A204.1 (cell line): ENCODE results near the gene ANXA11.
"Not testable (repeated sequence)": the region's sequence is repeated elsewhere in the genome, so short reads cannot be mapped to it uniquely, and the experiment has no call there.

Source experiments
- FAIRE-seq: peaks from 2 replicates; lab custom pipeline; 2012; peaks lifted over from hg19 to GRCh38; lab: Jason Lieb, UNC

The ANXA11 gene

DNA sequence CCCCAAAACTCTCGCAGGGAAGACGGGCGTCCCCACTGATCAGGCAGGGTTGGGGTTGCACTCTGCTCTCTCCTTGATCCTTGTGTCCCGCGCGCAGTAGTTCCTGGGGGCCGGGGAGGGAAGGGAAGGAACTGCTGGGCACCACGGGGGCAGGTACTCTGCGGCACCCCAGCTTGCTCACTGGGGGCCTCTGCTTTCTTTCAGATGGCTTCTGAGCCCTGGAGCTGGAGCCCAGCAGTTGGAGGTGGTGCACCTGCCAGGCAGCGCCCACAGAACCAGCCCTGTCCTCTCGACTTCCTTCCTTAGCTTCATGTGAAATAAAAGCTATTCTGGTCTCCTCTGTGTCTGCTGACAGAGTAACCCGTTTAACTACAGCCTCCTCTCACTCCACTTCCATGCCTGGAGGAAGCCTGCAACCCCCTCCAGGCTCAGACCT, 60.6 kb downstream of the ANXA11 start:
- FAIRE-seq: no peak

DNA sequence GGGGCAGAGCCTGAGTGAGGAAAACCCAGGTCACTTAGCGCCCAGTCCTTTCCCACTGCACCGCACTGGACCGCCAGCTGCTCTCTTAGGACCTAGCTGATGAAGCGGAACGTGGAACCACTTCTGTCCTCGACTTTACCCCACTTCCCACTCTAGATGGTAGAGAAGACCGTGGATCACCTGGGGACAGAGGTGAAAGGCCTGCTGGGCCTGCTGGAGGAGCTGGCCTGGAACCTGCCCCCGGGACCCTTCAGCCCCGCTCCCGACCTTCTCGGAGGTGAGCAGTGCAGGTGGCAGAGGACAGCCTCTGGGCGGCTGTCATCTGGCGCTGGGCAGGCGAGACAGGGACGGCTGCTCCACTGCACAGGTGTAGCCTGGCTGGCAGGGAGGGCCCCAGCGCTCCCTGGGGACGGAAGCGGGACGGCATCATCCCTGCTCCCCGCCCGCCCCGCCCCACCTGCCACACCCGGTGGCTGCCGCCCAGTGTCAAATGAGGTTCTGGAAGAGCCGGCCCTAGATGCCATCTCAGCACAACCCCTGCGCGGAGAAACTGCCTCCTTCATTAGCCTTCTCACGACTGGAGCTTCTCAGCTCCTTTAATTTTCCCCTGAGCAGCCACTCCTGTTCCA, 61.2 kb downstream of the ANXA11 start:
- FAIRE-seq: no peak

DNA sequence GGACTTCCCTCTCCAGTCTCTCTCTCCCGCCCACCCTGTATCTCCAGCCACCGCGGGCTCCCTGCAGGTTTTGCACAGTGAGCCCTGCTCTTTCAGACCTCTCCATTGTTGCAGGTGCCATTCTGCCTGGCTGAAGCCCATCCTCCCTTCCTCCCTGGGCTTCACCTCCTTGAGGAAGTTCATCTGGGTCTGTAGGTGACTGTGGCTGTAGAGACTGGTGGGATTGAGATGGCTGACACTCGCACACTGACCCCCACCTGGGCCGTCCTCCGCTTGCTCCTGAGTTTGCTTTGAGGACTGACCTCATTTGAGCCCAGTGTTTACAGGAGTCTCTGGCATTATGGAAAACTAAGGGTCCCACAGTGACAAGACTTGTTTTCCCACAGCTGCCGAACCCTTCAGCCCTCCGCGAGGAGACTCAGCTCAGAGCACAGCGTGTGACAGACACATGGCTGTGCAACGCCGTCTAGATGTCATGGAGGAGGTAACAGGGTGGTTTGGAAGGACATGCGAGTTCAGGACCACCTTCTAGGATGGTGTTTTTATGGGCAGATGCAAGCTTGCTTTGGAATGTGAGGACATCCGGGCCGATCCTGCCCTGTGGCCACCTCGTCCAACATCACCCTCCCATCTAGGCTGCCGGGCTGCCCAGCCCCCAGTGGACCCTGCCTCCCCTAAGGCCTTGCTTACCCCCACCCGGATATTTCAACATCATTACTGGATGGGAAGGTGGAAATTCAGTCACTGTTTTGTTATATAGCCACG, 63.5 kb downstream of the ANXA11 start:
- no peak for FAIRE-seq

DNA sequence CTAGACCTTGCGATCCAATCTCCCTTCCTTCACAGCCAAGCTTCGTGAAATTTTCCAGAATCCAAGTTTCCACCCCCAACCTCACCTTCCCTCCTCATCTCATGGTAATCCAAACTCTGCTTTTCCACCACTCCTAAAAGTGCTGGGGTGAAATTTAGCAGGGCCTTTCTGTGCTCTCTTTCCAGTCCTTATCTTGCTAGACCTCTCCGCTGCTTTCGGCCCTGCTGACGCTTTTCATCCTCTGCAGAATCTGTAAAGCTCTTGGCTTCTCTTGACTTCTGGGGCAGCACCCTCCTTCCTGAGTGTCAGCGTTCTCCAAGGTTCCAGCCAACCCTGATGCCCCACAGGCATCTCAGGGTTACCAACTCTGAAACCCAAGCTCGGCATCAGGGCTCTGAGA, 65.1 kb downstream of the ANXA11 start:
- FAIRE-seq: no peak

DNA sequence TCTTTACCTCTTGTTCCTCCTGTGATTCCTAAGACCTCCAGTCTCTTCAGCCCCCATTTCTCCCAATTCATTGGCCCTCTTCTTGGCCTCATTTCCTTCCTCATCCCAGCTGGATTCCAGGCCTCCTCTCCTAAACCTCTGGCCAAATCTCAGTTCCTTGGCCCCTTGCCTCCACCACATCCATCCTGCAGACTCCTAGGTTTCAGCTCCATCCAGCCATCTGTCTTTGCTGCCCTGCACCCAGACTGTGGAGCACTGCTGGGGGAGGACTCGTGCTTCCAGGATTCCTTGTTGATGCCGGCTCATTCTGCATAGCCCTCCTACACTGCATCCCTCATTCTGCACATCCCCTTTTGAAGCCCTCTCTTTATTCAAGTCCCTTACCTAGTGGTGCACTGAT, 66.1 kb downstream of the ANXA11 start:
- FAIRE-seq: no peak

DNA sequence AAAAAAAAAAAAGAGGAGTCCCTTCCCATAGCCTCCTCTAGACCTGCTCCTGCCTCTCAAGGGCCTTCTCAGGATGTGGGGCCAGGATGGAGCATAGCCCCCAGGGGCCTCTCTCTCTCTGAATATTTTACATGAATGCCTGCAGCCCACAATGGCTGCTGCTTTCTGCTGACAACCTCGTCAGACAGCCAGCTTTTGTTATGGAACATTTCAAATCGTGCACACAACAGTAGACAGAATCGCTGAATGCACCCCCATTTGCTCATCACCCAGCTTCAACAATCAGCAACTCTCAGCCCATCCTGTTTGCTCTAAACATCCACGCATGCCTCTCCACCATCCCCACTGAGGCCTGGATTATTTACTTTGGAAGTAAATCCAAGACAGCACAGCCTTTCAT, 67.4 kb downstream of the ANXA11 start:
- FAIRE-seq: no peak

DNA sequence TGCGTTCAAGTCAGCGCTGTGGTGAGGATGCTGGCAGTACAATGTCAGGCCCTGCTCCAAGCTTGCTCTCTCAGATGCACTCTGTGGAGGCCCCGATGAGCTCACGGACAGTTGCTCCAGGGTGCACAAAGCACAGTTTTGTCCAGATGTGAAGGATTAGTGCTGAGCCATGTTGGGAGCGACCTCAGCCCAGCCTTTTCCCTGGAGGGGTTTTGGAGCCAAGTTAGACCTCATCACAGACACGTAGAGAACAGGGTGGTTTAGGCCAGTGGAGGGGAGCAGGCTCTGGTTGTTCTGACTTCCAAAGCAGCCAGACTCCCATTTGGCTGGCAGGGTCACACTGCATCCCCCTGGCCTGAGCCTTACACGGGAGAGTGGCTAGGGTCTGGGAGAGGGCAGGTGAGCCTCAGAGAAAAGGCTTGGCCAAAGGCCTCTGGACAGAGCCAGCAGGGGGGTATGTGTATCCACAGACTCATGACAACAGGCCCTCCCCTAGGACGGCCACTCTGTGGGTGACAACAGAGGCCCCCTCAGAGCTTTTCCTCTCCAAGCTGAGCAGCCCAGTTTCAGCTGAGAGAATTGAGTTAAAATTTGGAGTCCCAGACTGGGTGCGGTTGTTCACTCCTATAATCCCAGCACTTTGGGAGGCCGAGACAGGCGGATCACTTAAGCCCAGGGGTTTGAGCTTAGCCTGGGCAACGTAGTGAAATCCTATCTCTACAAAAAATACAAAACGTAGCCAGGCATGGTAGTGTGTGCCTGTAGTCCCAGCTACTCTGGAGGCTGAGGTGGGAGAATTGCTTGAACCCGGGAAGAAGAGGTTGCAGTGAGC, 68.1 kb downstream of the ANXA11 start:
- FAIRE-seq: no peak

DNA sequence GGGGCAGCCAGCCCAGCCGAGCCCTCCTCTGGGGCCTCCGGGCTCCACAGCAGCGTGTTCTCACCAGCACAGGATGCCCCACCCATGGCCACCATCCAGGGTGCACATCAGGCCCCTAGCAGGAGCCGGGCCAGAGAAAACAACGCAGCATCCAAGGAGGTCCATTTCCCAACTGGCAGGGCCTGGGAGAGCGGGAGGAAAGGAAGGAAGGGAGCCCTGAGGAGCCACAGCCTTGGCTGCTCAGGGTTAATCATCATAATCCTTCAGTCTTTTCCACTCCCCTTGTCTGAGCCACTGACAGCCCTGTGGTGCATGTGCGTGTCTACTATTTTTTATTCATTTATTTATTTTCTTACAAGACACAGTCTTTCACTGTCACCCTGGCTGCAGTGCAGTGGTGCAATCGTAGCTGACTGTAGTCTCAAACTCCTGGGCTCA, 69.2 kb downstream of the ANXA11 start:
- no peak for FAIRE-seq

DNA sequence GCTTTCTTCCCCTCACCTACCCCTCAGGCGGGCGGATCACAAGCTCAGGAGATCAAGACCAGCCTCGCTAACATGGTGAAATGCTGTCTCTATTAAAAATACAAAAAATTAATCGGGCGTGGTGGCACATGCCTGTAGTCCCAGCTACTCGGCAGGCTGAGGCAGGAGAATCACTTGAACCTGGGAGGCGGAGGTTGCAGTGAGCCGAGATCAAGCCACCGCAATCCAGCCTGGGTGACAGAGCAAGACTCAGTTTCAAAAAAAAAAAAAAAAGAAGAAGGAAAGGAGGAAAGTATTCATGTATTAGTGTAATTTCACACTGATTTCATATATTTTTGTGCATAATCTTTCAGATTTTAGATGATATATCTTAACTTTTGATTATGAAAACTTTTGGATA, 71.7 kb downstream of the ANXA11 start:
- not testable (repeated sequence) for FAIRE-seq

DNA sequence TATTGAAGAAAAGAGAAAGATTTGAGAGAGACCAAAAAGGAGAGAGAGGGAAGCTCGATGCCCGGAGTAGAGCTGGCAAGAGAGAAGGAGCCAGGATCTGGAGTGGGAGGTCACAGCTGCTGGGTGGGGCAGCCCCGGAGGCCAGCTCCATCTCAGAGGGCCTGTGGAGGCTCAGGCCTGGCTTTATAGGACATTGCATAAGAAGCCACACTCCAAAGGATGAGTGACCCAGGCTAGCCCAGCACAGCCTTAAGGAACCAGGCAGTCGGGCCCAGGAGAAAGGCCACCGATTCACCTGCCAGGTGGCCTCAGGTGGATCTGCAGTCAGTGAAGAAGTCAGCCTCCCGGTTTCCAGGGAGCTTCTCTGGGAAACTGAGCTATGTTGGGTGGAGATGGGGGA, 72.1 kb downstream of the ANXA11 start:
- no peak for FAIRE-seq

DNA sequence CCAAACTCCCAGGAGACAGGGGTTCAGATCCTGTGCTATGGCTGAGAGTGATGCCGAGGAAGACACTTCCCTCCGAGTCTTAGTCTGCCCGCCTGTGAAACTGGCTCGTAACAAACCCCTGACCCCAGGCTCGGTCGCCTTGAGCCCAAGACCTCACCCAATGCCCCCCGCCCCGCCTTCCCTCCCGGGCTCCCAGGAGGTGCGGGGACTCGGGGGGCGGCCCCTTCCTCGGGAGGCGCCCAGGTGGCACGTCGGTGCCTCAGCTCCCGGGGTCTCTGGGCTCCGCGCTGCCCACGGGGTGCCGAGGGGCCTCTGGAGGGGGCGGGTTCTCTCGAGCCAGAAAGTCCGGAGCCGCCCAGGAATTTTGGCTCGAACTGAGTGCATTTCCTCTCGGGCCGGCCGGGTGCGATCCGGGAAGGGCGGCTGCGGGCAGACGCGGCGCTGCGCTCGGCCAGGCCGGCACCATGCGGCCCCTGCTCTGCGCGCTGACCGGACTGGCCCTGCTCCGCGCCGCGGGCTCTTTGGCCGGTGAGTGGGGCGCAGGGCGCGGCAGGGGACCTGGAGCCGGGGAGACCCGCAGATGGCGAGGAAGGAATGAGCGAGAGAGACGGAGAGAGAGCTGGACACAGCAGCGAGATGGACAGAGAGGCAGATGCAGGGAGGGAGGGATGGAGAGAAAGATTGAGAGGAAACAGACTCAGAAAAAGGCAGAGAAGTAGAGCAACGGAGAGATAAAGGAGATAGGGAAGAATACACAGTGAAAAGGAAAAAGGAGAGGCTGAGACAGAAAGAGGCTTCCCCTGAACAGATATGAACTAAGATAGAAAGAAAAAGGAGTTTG, 72.8 kb downstream of the ANXA11 start, which contains the start of gene PLAC9:
TSS of gene PLAC9 (plus strand) at position 432 of the 841 bp plus-strand sequence. CDS start at position 465, 33 bp downstream.
- no peak for FAIRE-seq

DNA sequence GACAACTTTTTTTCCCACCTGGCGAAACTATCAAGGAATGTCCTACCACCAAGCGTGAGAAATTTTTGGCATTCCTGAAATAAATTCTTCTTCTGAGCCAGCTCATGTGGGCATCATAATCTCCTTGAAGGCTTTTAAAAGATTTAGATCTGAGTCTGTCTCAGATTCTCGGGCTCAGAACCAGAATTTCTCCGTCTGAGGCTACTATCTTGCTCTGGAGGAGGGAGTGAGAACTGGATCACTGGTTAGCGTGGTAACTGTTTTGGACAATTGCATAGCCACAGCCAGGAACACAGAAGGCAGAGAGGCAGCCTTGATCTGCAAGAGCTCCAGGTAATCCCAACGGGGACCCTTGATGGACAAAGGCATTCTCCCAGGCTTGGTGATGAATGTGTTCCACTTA, 73.8 kb downstream of the ANXA11 start:
- FAIRE-seq: no peak

DNA sequence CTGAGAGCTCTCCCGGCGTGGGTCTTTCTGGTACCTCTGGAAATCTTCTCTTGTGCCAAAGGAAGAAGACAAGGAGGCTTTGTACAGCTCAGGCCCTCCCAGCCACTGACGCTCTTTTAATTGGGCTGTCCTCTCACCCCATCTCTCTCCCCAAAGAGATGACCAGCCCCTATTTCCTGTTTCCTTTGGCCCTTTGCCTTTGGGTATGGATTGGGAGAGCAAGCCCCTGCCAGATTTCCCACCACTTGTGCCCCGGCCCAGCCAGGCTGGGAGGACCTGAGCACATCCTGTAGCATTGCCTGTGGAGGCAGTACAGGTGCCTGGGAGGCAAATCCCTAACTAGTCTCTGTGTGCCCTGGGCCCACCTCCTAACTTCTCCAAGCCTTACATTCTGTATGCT, 78.5 kb downstream of the ANXA11 start:
- no peak for FAIRE-seq

DNA sequence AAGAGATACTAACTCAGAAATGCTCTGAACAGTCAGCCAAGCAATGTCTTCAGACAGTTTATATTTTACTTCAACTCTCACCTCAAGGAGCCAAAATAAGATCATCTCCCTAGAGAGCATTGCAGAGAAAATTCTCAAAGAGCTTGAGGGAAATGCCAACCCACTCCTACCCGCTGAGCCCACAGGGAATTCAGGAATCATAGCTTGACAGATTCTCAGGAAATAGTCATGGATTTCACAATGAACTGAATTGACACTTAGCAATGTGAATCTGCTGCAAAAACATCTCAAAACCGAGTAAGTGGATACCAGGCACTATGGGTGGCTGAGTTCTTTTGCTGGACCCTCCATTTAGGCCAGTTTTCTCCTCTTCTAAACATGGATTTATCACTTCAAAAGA, 82.6 kb downstream of the ANXA11 start:
- no peak for FAIRE-seq

DNA sequence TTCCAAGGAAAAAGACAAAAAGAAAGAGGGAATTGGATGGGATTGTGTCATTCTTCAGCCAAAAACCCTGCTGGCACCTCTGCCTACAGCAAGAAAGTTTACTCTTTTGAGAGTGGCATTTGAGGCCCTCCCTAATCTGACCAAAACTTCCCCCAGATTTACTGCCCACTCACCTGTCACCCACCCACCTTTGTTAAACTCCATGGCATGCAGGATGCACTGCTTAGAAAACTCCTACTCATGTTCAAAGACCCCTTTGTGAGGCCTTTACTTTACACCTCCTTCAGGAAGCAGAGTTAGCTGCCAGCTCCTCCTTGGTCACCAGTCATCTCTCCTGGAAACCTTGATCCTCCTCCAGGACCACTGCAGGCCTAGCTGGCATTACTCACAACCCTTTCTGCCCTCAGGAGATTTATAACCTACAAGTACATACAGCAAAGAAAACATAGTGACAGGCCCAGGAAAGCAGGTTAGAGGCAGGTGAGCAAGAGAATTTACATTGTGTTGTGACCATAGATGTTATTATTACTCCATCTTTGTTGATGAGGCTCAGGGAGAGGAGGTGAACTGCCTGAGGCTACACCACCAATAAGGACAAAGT, 83.1 kb downstream of the ANXA11 start:
- FAIRE-seq: no peak

DNA sequence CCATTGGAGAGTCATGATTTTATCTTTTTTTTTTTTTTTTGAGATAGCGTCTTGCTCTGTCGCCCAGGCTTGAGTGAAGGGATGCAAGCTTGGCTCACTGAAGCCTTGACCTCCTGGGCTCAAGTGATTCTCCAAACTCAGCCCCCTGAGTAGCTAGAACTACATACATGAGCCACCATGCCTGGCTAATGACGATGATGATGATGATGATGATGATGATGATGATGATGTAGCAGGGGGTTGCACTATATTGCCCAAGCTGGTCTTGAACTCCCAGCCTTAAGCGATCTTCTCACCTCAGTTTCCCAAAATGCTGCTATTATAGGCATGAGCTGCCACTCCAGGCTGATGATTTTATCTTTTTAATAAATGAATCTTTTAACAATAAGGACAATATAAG, 86.7 kb downstream of the ANXA11 start:
- no peak for FAIRE-seq

DNA sequence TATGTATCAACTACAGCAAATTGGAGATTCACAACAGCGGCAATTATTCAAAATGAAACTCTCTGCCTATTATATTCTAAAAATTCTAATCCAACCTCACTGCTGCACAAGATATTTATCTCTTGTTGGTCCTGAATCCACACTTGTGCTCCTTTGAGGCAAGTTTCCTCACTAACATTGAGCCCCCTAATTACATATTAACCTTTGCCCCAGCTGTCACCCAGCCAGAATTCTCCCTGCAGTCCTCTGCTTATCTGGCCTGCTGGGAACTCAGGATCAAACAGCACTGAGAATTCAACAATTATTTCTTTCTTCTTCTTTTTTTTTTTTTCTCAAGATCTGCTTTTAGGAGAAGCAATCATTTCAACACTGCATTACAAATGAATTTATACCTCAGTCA, 94.4 kb downstream of the ANXA11 start:
- no peak for FAIRE-seq

DNA sequence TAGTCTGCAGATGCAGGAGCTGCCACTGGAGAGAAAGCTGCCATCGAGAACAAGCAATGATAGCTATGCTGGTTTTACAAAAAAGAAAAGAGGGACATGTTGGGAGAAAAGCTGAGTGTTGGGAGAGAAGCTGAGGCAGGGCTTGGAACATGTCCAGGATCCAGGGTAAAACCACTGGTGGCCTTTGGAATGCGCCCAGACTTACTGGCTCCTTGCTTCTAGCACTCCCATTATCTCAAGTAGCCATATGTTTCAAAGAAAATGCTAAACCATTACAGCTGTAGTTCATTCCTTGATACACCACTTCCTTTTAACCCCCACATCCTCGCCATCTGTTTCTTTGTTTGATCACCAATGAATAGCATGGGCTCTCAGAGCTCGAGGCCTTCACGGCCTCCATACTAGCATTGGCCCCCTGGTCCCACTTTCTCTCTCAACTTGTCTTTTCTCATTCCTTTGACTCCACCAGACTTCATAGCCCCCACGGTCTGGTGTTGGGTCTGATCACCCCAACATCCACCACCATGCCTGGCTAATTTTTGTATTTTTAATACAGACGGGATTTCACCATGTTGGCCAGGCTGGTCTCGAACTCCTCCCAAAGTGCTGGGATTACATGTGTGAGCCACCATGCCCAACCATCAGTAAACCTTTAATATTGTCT, 96.6 kb downstream of the ANXA11 start:
- FAIRE-seq: no peak

DNA sequence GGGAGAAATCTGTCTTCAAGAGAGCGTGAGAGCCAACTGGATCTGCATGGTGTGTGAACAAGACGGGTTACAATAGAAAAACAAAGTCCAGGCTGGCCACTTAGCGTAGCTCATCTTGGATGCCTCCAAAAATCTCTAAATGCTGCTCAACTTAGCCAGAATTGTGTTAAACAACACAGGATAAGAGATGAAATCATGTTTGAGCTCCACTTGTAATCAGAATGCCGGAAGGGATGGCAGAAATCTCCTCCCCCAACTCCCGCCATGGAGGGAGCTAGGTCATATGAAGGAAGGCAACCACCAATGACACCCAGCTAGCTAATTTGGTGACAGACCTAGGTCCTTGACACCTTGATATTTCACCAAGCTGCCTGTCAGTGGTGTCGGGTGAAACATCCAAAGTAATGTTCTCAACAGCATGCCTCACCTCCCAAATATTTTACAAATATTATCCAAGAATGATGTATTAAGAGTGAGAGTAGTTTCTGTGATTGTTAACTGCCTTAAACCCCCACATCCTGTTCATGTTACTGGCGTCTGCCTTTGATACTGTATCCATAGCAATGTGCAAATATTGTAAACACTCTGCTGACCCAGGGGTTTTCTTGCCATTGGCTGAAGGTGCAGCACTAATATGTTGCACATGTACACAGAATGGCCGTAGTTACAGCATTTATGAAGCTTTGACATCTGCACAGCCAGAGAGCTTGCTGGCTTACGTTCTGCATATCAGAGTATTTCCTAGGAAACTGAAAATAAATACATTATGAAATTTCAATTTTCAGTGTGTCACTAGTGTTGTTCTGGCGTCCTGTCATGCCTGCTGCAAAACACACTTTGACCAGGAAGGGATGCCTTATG, 101.0 kb downstream of the ANXA11 start:
- FAIRE-seq: no peak
